ENCODE measurements around the gene COMTD1. TPM values are rescaled to one million over a fixed set of nuclear protein-coding genes. Genes with fewer than 3 reads are reported as not detected.

COMTD1 gene
- total and polyA plus RNA-seq, 2 of the 13 experiments (the other 11 are each of a cell fraction or from before 2014, with no cell fraction given): 11.8 to 18.4 TPM

- peak; percentile 69 for TF ChIP-seq ZNF609 (CRISPR knock-in tag; IDR thresholded peaks at IDR 0.05; ENCODE audit: borderline replicate concordance)
- no peak for TF ChIP-seq ISL2 (CRISPR knock-in tag; IDR thresholded peaks at IDR 0.05)
- no peak for TF ChIP-seq ZNF264 (CRISPR knock-in tag; IDR thresholded peaks at IDR 0.05)
- no peak for TF ChIP-seq PLRG1 (conservative IDR thresholded peaks at IDR 0.05)
- peak; percentile 71 for TF ChIP-seq ZNF687 (CRISPR knock-in tag; IDR thresholded peaks at IDR 0.05)
- no peak for TF ChIP-seq ZSCAN29 (CRISPR knock-in tag; conservative IDR thresholded peaks at IDR 0.05)
- no peak for TF ChIP-seq PHF5A (CRISPR knock-in tag; IDR thresholded peaks at IDR 0.05; ENCODE audit: low read depth, unreplicated experiment)
- no peak for TF ChIP-seq ARNTL (CRISPR knock-in tag; IDR thresholded peaks at IDR 0.05)
- no peak for TF ChIP-seq JUNB (CRISPR knock-in tag; IDR thresholded peaks at IDR 0.05; ENCODE audit: borderline replicate concordance)
- TF ChIP-seq TCF7 (IDR thresholded peaks at IDR 0.05; ENCODE audit: low read depth): no peak
- peak; percentile 55 for TF ChIP-seq XRCC5 (optimal IDR thresholded peaks at IDR 0.05; ENCODE audit: low read length)
- no peak for TF ChIP-seq ZNF703 (CRISPR knock-in tag; IDR thresholded peaks at IDR 0.05; ENCODE audit: borderline replicate concordance)
- TF ChIP-seq FOXA1 (IDR thresholded peaks at IDR 0.05): peak; percentile 30; the same call in 1 of the 2 replicates
- peak; percentile 95 for TF ChIP-seq FOXA1 (CRISPR knock-in tag; IDR thresholded peaks at IDR 0.05)
- TF ChIP-seq FOXA3 (CRISPR knock-in tag; IDR thresholded peaks at IDR 0.05): peak; percentile 92
- TF ChIP-seq KLF16 (CRISPR knock-in tag; IDR thresholded peaks at IDR 0.05): no peak
- no peak for TF ChIP-seq PAWR (CRISPR knock-in tag; IDR thresholded peaks at IDR 0.05; ENCODE audit: borderline replicate concordance)
- TF ChIP-seq ZNF816 (CRISPR knock-in tag; IDR thresholded peaks at IDR 0.05; ENCODE audit: borderline replicate concordance): no peak
- no peak for TF ChIP-seq ZFP36L2 (CRISPR knock-in tag; IDR thresholded peaks at IDR 0.05)
- TF ChIP-seq SRF (IDR thresholded peaks at IDR 0.05; ENCODE audit: low read depth, low read length): no peak
- no peak for TF ChIP-seq KAT2B (IDR thresholded peaks at IDR 0.05; ENCODE audit: borderline replicate concordance, low read depth, low read length)
- no peak for TF ChIP-seq ZNF3 (CRISPR knock-in tag; IDR thresholded peaks at IDR 0.05)
- peak; percentile 45; the same call in 1 of the 2 replicates for TF ChIP-seq MAX (IDR thresholded peaks at IDR 0.05)
Measured at GRCh38 chr10:75189266-75190096, 46.3 kb downstream of the COMTD1 start (continued).
